Glutamatergic neuron (in vitro differentiated cells): ENCODE results near the gene TPK1. TPM values are rescaled to one million over a fixed set of nuclear protein-coding genes. Genes with fewer than 3 reads are reported as not detected.

Experiments
- DNase-seq: peaks from one replicate; pipeline ENCODE4 v3.0.0; 2022
- H3K27ac Mint-ChIP-seq: one replicate; pipeline ENCODE4 v1.8.0; 2020; ENCODE audit warnings: mild to moderate bottlenecking, mixed read lengths, inconsistent platforms; ENCODE audit not compliant: unreplicated experiment
- H3K27me3 Mint-ChIP-seq: one replicate; pipeline ENCODE4 v1.8.0; 2020; ENCODE audit warnings: mild to moderate bottlenecking, moderate library complexity, mixed read lengths, inconsistent platforms; ENCODE audit not compliant: unreplicated experiment
- H3K36me3 Mint-ChIP-seq: one replicate; pipeline ENCODE4 v1.8.0; 2020; ENCODE audit warnings: mild to moderate bottlenecking, mixed read lengths, inconsistent platforms; ENCODE audit not compliant: unreplicated experiment
- H3K4me1 Mint-ChIP-seq: one replicate; pipeline ENCODE4 v1.8.0; 2020; ENCODE audit warnings: mild to moderate bottlenecking, low read depth, mixed read lengths, inconsistent platforms; ENCODE audit not compliant: unreplicated experiment
- H3K4me3 Mint-ChIP-seq: one replicate; pipeline ENCODE4 v1.8.0; 2020; ENCODE audit warnings: mild to moderate bottlenecking, mixed read lengths, inconsistent platforms; ENCODE audit not compliant: unreplicated experiment
- H3K9me3 Mint-ChIP-seq: one replicate; pipeline ENCODE4 v1.8.0; 2020; ENCODE audit warnings: mild to moderate bottlenecking, moderate library complexity, mixed read lengths, inconsistent platforms; ENCODE audit not compliant: unreplicated experiment
- CTCF ChIP-seq: fragments of 200-600 bp; sonication (generic); IDR thresholded peaks from one replicate; pipeline ENCODE4 v1.5.0; 2021; ENCODE audit not compliant: partially characterized antibody, unreplicated experiment
- total RNA-seq: library from RNA; stranded (reverse); fragmentation: NEBNext Ultra II Directional; extraction: Animal tissue kit (Norgen Biotek cat#: 25700); gene quantifications from one replicate; pipeline ENCODE4 v1.2.1, GENCODE V29; 2021; ENCODE audit not compliant: unreplicated experiment

TPK1 gene
- total RNA-seq, 1 donor from 2014 or later: 2.6 TPM

GRCh38 chr7:144747936-144748335 lies 87.9 kb downstream of the TPK1 start:
- no peak for DNase-seq
- H3K36me3 Mint-ChIP-seq: no peaks in the 10 kb centered on the region
- peaks cover 6% of the 10 kb centered on the region for H3K9me3 Mint-ChIP-seq
- no peak for TF ChIP-seq CTCF
- no peaks in the 10 kb centered on the region for H3K27me3 Mint-ChIP-seq
- no peaks in the 10 kb centered on the region for H3K4me1 Mint-ChIP-seq
- no peak overlapping the region for H3K4me3 Mint-ChIP-seq
- no peak overlapping the region for H3K27ac Mint-ChIP-seq

GRCh38 chr7:144738708-144739314 lies 97.0 kb downstream of the TPK1 start:
- Mint-ChIP-seq H3K4me1 (no peaks in the 10 kb centered on the region), H3K36me3 (no peaks in the 10 kb centered on the region), H3K27me3 (no peaks in the 10 kb centered on the region), H3K4me3 (no peak overlapping the region), H3K9me3 (no peaks in the 10 kb centered on the region), H3K27ac (no peak overlapping the region)
- peak; percentile 70 for TF ChIP-seq CTCF
- DNase-seq: no peak

- H3K4me3 Mint-ChIP-seq: no peak overlapping the region
- H3K27ac Mint-ChIP-seq: no peak overlapping the region
- DNase-seq: no peak
- H3K27me3 Mint-ChIP-seq: no peaks in the 10 kb centered on the region
- no peaks in the 10 kb centered on the region for H3K4me1 Mint-ChIP-seq
- no peaks in the 10 kb centered on the region for H3K36me3 Mint-ChIP-seq
- no peak for TF ChIP-seq CTCF
- H3K9me3 Mint-ChIP-seq: no peaks in the 10 kb centered on the region
Measured at GRCh38 chr7:144738146-144738545, 97.7 kb downstream of the TPK1 start.

- Mint-ChIP-seq H3K27me3 (no peaks in the 10 kb centered on the region), H3K4me1 (no peaks in the 10 kb centered on the region), H3K36me3 (no peaks in the 10 kb centered on the region), H3K9me3 (no peaks in the 10 kb centered on the region), H3K4me3 (no peak overlapping the region), H3K27ac (no peak overlapping the region)
- DNase-seq: no peak
- no peak for TF ChIP-seq CTCF
Measured at GRCh38 chr7:144736880-144737493, 98.9 kb downstream of the TPK1 start.

- Mint-ChIP-seq H3K4me1 (no peaks in the 10 kb centered on the region), H3K27me3 (no peaks in the 10 kb centered on the region), H3K27ac (no peak overlapping the region), H3K4me3 (no peak overlapping the region), H3K9me3 (no peaks in the 10 kb centered on the region), H3K36me3 (no peaks in the 10 kb centered on the region)
- no peak for TF ChIP-seq CTCF
- DNase-seq: no peak
Measured at GRCh38 chr7:144735505-144736276, 100.2 kb downstream of the TPK1 start.
